ENCODE measurements around the gene CILP. TPM values are rescaled to one million over a fixed set of nuclear protein-coding genes. Genes with fewer than 3 reads are reported as not detected.

CILP gene
- total RNA-seq, 2 donors from 2014 or later = 0.82 to 27.8 TPM

- no peak for TF ChIP-seq POLR2A (IDR thresholded peaks at IDR 0.05)
- no peak for TF ChIP-seq POLR2AphosphoS5 (IDR thresholded peaks at IDR 0.05)
- TF ChIP-seq, protein P1, sequence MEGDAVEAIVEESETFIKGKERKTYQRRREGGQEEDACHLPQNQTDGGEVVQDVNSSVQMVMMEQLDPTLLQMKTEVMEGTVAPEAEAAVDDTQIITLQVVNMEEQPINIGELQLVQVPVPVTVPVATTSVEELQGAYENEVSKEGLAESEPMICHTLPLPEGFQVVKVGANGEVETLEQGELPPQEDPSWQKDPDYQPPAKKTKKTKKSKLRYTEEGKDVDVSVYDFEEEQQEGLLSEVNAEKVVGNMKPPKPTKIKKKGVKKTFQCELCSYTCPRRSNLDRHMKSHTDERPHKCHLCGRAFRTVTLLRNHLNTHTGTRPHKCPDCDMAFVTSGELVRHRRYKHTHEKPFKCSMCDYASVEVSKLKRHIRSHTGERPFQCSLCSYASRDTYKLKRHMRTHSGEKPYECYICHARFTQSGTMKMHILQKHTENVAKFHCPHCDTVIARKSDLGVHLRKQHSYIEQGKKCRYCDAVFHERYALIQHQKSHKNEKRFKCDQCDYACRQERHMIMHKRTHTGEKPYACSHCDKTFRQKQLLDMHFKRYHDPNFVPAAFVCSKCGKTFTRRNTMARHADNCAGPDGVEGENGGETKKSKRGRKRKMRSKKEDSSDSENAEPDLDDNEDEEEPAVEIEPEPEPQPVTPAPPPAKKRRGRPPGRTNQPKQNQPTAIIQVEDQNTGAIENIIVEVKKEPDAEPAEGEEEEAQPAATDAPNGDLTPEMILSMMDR (IDR thresholded peaks at IDR 0.05) = no peak
- intact Hi-C loops (cut with DNase I) = no loop called here
- H3K27ac ChIP-seq = no peak overlapping the region
- WGBS = 22% methylated on average over 6 of the region's 6 CpGs
- H3K36me3 ChIP-seq = no peaks in the 10 kb centered on the region
- H3K4me3 ChIP-seq = no peak overlapping the region
- H3K27me3 ChIP-seq (replicated peaks; ENCODE audit: insufficient read depth) = no peaks in the 10 kb centered on the region
- DNase-seq (ENCODE audit: low spot score) = no peak
- no peaks in the 10 kb centered on the region for H3K9me3 ChIP-seq
- H3K4me1 ChIP-seq (replicated peaks) = no peaks in the 10 kb centered on the region
These were observed 259 bp upstream of the CILP start for GRCh38 chr15:65211482-65211982.

DNA sequence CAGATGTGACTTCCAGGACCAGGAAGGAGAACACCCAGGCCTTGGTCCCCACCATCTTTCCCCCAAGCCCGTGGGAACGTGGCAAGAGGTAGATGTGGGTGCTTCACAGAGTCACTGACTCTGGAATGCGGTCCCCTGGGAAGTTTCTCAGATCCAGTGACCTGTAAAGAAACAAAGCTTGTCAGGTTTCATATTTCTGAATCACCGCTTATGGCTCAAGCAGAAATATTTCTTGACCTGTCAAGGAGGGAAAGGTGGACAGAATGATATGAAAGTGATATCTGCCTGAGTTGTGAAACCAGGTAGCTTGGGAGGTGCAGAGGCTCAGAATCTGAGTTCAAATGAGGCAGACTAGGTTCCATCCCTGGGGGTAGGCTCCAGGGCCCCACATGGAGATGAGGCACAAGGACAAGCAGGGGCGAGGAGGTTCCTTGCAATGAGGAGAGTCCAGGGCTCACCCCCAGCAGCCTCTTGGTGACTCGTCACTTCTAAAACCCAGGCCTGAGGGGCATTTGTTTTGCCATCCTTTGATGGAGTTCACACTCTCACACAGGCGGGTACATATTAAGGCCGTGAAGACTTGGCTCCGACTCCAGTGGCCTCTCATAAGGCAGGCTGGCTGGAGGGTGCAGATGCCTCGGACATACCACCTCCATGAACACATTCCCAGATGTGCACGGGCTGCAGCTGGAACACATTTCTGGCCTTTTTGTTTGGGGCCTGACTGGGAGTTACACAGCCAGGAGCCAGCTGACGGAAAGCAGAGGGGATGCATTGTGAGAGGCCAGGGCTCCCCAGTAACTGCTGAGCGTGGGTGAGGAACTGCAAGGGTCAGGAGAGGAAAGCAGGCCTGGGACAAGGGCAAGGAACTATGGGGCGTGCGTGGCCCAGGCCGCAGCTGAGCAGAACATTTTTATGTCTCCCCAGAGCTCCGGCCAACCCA lies 1.3 kb downstream of the CILP start:
- no peaks in the 10 kb centered on the region for H3K4me1 ChIP-seq (replicated peaks)
- DNase-seq (ENCODE audit: low spot score) = no peak
- no peaks in the 10 kb centered on the region for H3K9me3 ChIP-seq
- no peaks in the 10 kb centered on the region for H3K36me3 ChIP-seq
- H3K27ac ChIP-seq = no peak overlapping the region
- intact Hi-C loops (cut with DNase I) = no loop called here
- H3K27me3 ChIP-seq (replicated peaks; ENCODE audit: insufficient read depth) = no peaks in the 10 kb centered on the region
- H3K4me3 ChIP-seq = no peak overlapping the region
- WGBS = 75% methylated on average over 17 of the region's 17 CpGs
- TF ChIP-seq POLR2AphosphoS5 (IDR thresholded peaks at IDR 0.05) (no peak), POLR2A (IDR thresholded peaks at IDR 0.05) (no peak)
- TF ChIP-seq, protein P1 (IDR thresholded peaks at IDR 0.05) = no peak

GRCh38 chr15:65208647-65209046 lies 2.6 kb downstream of the CILP start:
- Histone ChIP-seq H3K27me3 (replicated peaks; ENCODE audit: insufficient read depth) (no peaks in the 10 kb centered on the region), H3K9me3 (no peaks in the 10 kb centered on the region), H3K27ac (no peak overlapping the region), H3K36me3 (no peaks in the 10 kb centered on the region), H3K4me1 (replicated peaks) (no peaks in the 10 kb centered on the region), H3K4me3 (no peak overlapping the region)
- TF ChIP-seq, protein P1 (IDR thresholded peaks at IDR 0.05) = no peak
- 94% methylated on average over 2 of the region's 2 CpGs for WGBS
- DNase-seq (ENCODE audit: low spot score) = no peak
- intact Hi-C loops (cut with DNase I) = no loop called here

- Histone ChIP-seq H3K27ac (no peak overlapping the region), H3K9me3 (no peaks in the 10 kb centered on the region), H3K27me3 (replicated peaks; ENCODE audit: insufficient read depth) (no peaks in the 10 kb centered on the region), H3K4me3 (no peak overlapping the region), H3K36me3 (no peaks in the 10 kb centered on the region), H3K4me1 (replicated peaks) (no peaks in the 10 kb centered on the region)
- WGBS = 44% methylated on average over 6 of the region's 6 CpGs
- DNase-seq (ENCODE audit: low spot score) = no peak
- intact Hi-C loops (cut with DNase I) = no loop called here
- TF ChIP-seq POLR2AphosphoS5 (IDR thresholded peaks at IDR 0.05) (no peak), POLR2A (IDR thresholded peaks at IDR 0.05) (no peak)
- TF ChIP-seq, protein P1 (IDR thresholded peaks at IDR 0.05) = no peak
These were observed 3.9 kb downstream of the CILP start for GRCh38 chr15:65207280-65207840.

All from prostate gland (tissue), 2 donors.